Measurements from ENCODE around the gene UBE2D3. TPM values are rescaled to one million over a fixed set of nuclear protein-coding genes. Genes with fewer than 3 reads are reported as not detected.

Gene UBE2D3
- total and polyA plus RNA-seq, 7 donors = 221 to 629 (median 346) TPM

DNA sequence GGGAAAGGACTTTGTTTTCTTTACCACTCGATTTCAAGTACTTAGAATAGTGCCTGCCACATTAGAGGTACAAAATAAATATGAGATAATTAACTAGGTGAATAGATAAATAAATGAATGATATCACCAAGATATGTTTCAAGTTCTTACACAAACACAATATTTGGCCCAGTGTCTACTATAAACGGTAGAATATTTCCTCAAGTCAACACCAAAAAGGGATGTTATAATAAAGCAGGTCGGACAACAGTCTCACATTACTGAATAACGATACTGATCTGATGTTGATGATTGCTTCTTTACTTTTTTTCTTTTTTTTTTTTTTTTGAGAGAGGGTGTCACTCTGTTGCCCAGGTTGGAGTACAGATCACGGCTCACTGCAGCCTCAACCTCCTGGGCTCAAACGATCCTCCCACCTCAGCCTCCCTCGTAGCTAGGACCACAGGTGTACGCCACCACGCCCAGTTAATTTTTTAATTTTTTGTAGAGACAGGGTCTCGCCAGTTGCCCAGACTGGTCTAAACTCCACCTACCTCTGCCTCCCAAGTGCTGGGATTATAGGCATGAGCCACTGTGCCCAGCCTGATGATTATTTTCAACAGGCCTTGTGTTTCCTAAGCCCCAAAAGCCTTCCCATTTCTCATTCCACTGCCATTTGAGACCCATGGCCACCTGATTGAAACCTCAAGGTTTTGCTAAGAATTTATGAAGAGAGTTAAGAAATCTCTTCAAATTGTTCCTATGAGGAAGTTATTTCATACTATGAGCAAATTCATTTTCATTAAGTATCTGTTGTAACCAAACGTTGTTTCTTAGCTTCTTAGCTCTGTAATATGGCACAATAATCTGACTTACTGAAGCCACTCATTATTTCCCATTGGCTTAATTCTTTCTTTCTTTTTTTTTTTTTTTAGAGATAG, 68.8 kb downstream of the UBE2D3 start:
- TF ChIP-seq, protein P1, sequence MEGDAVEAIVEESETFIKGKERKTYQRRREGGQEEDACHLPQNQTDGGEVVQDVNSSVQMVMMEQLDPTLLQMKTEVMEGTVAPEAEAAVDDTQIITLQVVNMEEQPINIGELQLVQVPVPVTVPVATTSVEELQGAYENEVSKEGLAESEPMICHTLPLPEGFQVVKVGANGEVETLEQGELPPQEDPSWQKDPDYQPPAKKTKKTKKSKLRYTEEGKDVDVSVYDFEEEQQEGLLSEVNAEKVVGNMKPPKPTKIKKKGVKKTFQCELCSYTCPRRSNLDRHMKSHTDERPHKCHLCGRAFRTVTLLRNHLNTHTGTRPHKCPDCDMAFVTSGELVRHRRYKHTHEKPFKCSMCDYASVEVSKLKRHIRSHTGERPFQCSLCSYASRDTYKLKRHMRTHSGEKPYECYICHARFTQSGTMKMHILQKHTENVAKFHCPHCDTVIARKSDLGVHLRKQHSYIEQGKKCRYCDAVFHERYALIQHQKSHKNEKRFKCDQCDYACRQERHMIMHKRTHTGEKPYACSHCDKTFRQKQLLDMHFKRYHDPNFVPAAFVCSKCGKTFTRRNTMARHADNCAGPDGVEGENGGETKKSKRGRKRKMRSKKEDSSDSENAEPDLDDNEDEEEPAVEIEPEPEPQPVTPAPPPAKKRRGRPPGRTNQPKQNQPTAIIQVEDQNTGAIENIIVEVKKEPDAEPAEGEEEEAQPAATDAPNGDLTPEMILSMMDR (IDR thresholded peaks at IDR 0.05) = no peak
- Histone ChIP-seq H3K36me3 (ENCODE audit: insufficient read depth in 1 of 2, low read depth in 1 of 2) (no peaks in the 10 kb centered on the region), H3K4me3 (no peak overlapping the region), H3K9me3 (no peaks in the 10 kb centered on the region), H3K27ac (no peak overlapping the region), H3K4me1 (peaks cover 4% of the 10 kb centered on the region), H3K27me3 (ENCODE audit: insufficient read depth in 3 of 3, low read length in 2 of 3) (no peaks in the 10 kb centered on the region)
- 91 to 92% (median 92%) methylated on average over 11 of the region's 11 CpGs for WGBS, 3 donors
- ATAC-seq (no peak), DNase-seq (no peak)
- intact Hi-C loops (cut with DNase I) = no loop called here

DNA sequence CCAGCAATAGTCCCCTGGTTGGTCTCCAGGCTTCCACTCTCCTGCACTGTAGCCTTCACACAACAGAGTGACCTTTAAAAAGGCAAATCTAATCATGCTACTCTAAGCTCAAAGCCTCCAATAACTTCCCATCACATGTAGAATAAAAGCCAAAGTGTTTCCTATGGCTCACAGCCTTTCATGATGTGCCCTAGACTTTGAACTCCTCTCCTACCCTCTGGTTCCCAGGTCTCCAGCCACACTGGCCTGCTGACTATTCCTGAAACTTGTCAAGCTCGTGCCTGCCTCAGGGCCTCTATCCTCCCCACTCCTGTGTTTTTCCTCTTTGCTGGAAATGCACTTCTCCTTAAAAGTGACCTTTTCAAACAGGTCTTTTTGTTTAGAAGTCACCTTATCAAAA, 69.7 kb downstream of the UBE2D3 start:
- intact Hi-C loops (cut with DNase I) = no loop called here
- Histone ChIP-seq H3K4me1 (peaks cover 4% of the 10 kb centered on the region), H3K27ac (no peak overlapping the region), H3K4me3 (no peak overlapping the region), H3K9me3 (no peaks in the 10 kb centered on the region), H3K27me3 (ENCODE audit: insufficient read depth in 3 of 3, low read length in 2 of 3) (no peaks in the 10 kb centered on the region), H3K36me3 (ENCODE audit: insufficient read depth in 1 of 2, low read depth in 1 of 2) (no peaks in the 10 kb centered on the region)
- 60 to 80% (median 65%) methylated on average over 1 of the region's 1 CpG for WGBS, 3 donors
- ATAC-seq (no peak), DNase-seq (no peak)
- TF ChIP-seq, protein P1 (IDR thresholded peaks at IDR 0.05) = no peak

DNA sequence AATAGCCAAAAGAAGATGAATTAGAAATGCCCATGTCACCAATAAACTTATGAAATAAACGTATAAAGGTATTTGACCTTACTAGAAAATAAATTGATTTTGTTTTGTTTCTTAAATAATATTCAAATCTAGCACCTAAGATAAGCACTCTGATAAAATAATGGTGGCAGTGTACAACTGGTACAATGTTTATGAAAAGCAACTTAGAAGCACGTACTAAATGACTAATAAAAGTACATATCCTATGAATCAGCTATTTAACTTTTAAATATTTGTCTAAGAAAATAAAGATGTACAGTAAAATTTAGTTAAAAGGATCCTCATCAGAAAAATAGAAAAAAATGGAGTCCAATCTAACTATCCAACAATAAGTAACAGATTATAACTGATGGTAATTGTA, 73.3 kb downstream of the UBE2D3 start:
- no peak overlapping the region for H3K4me3 ChIP-seq
- ATAC-seq (no peak), DNase-seq (no peak)
- H3K9me3 ChIP-seq = no peaks in the 10 kb centered on the region
- TF ChIP-seq, protein P1 (IDR thresholded peaks at IDR 0.05) = no peak
- intact Hi-C loops (cut with DNase I) = no loop called here
- WGBS, 3 donors = 91 to 96% (median 94%) methylated on average over 2 of the region's 2 CpGs
- H3K27ac ChIP-seq = no peak overlapping the region
- H3K36me3 ChIP-seq (ENCODE audit: insufficient read depth in 1 of 2, low read depth in 1 of 2) = peaks cover 0 to 7% of the 10 kb centered on the region in 2 donors
- no peaks in the 10 kb centered on the region for H3K4me1 ChIP-seq
- H3K27me3 ChIP-seq (ENCODE audit: insufficient read depth in 3 of 3, low read length in 2 of 3) = no peaks in the 10 kb centered on the region

DNA sequence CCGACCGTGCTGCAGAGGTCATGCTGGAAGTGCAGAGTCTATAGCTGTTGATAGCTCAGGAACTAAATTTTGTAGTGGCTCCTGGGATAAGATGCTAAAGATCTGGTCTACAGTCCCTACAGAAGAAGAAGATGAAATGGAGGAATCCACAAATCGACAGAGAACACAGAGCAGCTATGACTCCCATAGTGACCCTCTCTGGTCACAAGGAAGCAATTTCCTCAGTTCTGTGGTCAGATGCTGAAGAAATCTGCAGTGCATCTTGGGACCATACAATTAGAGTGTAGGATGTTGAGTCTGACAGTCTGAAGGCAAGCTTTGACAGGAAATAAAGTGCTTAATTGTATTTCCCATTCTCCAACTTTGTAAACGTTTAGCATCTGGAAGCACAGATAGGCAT, 75.4 kb downstream of the UBE2D3 start:
- 76 to 84% (median 80%) methylated on average over 4 of the region's 4 CpGs for WGBS, 3 donors

More for the DNA sequence above, 75.4 kb downstream of the UBE2D3 start:
- Histone ChIP-seq H3K27me3 (ENCODE audit: insufficient read depth in 3 of 3, low read length in 2 of 3) (no peaks in the 10 kb centered on the region), H3K9me3 (no peaks in the 10 kb centered on the region), H3K27ac (no peak overlapping the region), H3K4me3 (no peak overlapping the region), H3K36me3 (ENCODE audit: insufficient read depth in 1 of 2, low read depth in 1 of 2) (peaks cover 0 to 7% of the 10 kb centered on the region in 2 donors), H3K4me1 (no peaks in the 10 kb centered on the region)
- intact Hi-C loops (cut with DNase I) = no loop called here
- DNase-seq = no peak
- ATAC-seq = no peak
- TF ChIP-seq, protein P1 (IDR thresholded peaks at IDR 0.05) = no peak

Other genes starting within 250 kb of the UBE2D3 start
- gene MANBA, start 66.6 kb downstream of the UBE2D3 start, total RNA-seq = 10 to 100 TPM in 2 of 4 donors, 1 to 10 TPM in 2; 3.5 to 11.9 (median 8.2) TPM
- 1 to 10 TPM; 3.1 to 4.8 (median 4.2) TPM for gene MANBA, start 66.6 kb downstream of the UBE2D3 start, polyA plus RNA-seq
- 10 to 100 TPM in 2 of 4 donors, 1 to 10 TPM in 2; 6.2 to 13.0 (median 9.1) TPM for gene CISD2, start 41.4 kb upstream of the UBE2D3 start, total RNA-seq
- gene CISD2, start 41.4 kb upstream of the UBE2D3 start, polyA plus RNA-seq = 10 to 100 TPM; 11.4 to 19.3 (median 15.7) TPM
- gene SLC9B1, start 192.2 kb upstream of the UBE2D3 start, total RNA-seq = 1 to 10 TPM in 1 of 4 donors, not detected in 3; 1.6 TPM
- gene SLC9B1, start 192.2 kb upstream of the UBE2D3 start, polyA plus RNA-seq = 1 to 10 TPM in 1 of 3 donors, under 1 TPM in 2; 0.06 to 1.4 (median 0.37) TPM
- gene SLC9B2, start 249.2 kb upstream of the UBE2D3 start, total RNA-seq = 1 to 10 TPM; 2.7 to 8.6 (median 5.5) TPM
- gene SLC9B2, start 249.2 kb upstream of the UBE2D3 start, polyA plus RNA-seq = 1 to 10 TPM; 3.4 to 6.0 (median 4.2) TPM

Data from psoas muscle (tissue), 8 donors.